HG03025 (cell line): ENCODE results near the gene KYAT1.
A peak's percentile ranks its signal among the peaks of the same experiment; 100 is the strongest.

Experiments
- ATAC-seq: cut with Tn5 transposase; IDR thresholded peaks from one replicate; pipeline ENCODE4 v1.9.1; 2021; ENCODE audit warnings: mild to moderate bottlenecking, moderate library complexity; ENCODE audit not compliant: unreplicated experiment, low FRiP score

The KYAT1 gene

DNA sequence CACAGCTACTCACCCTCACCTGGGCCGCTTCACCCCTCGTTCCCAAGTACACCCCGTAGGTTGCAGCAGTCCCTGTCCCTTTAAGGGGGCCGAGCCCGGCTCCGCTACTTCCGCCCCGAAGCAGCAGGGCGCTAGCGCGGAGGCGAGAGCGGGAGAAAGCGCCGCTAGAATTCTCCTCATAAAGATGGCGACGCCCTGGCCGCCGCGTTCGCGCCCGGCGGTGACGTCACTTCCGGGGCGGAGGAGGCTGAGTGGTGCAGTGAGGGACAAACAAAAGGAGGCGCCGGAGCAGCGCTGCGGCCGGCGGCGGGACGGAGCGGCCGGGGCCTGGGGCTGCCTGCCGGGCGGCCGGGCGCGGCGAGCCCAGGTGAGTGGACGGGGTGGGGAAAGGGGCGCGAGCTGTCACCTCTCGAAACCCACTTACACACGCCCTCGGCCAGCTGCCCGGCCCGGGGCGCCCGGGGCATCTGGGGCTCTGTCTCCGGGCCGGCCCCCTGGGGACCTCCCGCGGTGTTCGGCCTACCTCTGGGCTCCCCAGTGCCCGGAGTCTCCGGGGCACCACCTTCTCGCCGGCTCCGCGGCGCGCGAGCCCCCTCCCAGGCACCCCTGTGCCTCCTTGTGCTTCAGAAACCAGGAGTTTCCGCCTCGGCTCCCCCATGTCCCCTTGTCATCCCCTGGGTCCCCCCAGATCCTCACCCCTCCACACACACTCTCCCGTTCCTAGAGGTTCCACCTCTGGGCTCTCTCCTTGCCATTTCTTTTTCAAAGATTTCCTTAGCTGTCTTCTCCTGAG lies at the start of gene KYAT1, which contains the start of gene LRRC8A:
KYAT1 (minus strand) TSS at position 67 of the 793 bp plus-strand sequence. CDS start 36,545 bp downstream, outside the sequence.
LRRC8A (plus strand) TSS at position 250 of the 793 bp plus-strand sequence. CDS start 25,032 bp downstream, outside the sequence.
- peak; percentile 76 for ATAC-seq

DNA sequence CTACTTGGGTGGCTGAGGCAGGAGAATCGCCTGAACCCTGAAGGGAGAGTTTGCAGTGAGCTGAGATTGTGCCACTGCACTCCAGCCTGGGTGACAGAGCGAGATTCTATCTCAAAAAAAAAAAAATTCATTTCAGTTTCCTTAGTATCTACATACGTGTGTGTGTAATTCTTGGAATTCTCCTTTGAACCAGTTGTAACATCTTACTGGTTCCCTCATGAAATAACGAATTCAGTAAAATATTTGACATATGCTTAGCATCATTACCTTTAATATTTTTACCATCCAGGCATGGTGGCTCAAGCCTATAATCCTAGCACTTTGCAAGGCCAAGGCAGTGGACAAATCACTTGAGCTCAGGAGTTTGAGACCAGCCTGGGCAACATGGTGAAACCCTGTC lies 47.8 kb upstream of the KYAT1 start:
- ATAC-seq: no peak

DNA sequence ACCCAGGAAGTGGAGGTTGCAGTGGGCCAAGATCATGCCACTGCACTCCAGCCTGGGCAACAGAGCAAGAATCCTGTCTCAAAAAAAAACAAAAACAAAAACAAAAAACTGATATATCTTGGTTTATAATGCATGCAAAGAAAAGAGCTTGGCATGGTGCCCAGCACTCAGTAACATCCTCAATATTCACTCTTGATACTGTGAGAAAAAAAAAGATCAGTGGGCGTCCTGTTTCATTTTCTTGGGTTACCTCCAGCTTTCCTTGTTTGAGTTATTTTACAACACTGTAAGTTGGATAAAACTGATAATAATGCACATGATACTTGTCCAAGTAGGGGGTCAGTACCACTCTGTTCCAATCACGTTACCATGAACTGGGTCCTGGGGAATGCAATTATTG lies 46.9 kb upstream of the KYAT1 start:
- no peak for ATAC-seq

DNA sequence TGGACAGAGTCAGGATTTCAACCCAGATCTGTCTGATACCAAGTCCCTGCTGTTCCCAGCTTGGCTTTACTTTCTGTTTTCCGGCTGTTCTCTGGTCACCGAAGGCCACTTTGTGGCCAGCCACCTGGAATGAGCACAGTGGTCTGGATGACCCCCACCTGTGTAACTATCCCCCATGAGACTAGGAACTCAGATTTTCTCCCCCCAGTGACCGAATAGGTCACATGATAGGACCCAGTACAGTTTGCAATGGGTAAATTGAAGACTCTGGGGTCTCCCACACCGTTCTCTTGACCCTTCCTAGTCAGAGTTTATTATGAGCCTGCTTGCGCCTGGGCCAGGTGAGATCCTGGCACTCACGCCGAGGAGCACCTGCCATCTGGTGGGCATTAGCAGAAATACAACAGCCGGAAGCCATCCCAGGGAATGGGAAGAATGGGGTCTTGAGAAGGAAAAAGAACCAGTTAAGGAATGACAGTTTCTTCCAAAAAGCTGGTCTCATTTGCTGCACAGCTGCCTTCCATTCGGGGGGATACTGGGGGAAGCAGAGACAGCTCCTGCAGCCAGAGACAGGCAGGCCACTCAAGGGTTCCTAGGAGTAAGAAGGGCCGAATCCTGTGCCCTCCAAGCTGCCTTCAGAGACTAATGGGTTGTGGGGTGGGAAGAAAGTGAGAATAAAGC lies 46.1 kb upstream of the KYAT1 start:
- no peak for ATAC-seq

DNA sequence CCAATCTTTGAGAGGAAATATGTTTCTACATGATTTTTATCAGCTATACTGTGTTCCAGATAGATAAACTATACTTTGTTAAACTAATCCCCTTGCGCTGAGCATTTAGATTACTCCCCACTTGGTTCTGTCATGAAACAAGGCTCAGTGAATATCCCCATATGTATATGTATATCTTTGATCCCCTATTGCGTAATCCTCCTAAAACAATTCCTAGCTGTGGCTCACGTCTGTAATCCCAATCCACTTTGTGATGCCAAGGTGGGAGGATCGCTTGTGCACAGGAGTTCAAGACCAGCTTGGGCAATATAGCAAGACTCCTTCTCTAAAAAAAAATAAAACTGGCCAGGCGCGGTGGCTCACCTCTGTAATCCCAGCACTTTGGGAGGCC lies 41.7 kb upstream of the KYAT1 start:
- ATAC-seq: no peak

DNA sequence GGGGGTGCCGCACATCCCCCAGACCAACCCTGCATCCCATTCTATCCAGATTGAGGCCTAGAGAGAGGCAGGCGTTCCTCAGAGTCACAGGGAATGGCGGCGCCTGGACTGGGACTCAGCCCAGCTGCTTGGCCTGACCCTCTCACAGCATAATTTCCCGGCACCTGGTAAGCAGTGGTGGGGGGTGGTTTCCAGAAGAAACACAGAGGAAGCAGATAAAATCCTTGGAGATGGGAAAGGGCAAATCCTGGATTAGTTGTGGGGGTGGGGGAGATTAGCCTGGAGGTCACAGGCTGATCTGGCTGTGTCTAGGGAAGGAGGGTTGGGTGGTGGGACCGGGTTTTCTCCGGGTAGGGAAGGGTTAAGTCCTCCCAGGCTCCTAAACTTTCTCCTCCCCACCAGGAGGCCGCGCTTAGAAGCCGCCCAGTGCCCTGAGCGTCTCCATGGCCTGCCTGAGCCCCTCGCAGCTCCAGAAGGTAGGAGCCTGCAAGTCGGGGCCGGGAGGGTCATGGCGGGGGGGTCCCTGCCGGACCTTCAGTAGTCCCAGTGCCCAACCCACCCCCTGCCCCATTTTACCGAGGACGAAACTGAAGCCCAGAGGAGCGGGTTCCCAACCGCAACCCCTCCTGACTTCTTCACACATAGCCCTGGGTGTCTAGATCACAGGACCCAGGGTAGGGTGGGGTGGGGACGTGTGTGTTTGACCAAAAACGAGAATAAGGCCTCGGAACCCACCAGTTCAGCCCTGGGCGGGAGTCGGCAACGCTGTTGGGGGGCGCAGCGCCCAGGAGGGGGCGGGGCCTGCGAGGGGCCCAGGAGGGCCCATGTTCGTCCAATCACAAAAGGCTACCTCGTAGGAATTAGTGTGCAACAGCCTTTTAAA lies 40.4 kb upstream of the KYAT1 start:
- ATAC-seq: no peak

DNA sequence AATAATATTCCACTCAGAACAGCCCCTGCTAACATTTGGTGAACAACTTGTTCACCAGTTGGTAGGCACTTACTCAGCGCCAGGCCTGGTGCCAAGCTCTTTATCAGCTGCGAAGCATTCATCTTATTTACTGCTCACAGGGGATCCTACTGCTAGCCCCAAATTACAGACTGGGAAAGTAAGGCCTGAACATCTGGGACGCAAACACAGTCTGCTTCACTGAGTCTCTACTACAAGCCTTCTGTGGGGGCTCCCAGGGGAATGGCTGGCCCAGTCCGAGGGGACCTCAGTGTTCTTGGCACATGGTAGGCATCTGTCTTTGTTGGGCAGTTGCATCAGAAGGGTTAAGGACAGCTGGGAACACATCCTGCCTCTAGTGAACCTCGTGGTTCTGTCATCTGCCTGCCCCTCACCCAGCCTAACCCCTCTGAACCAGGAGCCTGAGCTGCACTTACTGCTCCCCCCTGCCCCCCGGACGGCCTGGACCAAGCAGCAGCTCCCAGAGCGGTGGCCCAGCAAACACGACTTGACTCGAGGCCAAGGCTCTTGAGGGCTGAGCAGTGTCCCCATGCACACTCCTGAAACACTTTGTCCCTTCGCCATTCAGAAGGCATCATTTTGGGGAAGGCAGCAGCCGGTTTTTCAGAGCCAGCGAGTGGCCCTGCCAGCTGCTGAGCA lies 38.8 kb upstream of the KYAT1 start, which contains the start of gene PHYHD1:
PHYHD1 (plus strand) TSS at position 602 of the 678 bp plus-strand sequence. CDS start 1,342 bp downstream, outside the sequence.
- no peak for ATAC-seq

DNA sequence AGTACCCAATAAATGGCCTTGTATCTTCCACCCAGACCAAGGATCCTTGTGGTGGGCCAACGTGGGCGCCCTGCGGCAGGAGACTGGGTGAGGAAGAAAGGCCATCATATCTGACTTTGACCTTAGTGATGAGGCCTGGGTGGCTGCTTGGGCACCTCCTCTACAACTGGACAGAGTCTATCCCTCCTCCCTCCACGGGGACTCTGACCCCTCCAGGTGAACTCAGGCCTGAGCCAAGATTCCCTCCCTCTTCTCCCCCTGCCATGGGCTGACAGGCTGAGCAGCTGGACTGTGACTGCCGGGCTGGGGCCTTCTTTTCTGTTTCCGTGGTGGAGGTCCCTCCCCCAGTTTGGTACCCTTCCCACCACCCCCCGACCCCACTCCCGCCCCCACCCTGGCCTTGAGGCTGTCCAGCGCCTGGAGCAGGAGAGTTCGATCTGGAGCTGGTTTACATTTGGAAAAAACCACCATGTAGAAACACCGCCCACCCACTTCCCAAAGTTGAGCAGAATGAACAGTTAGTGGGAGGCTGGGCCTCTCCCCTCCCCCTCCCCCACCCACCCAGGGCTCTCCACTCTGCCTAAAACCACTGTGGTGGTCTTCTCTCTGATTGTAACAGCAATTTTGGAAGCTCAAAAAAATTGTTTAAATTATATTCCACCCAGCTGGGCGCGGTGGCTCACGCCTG lies 37.8 kb upstream of the KYAT1 start:
- no peak for ATAC-seq

DNA sequence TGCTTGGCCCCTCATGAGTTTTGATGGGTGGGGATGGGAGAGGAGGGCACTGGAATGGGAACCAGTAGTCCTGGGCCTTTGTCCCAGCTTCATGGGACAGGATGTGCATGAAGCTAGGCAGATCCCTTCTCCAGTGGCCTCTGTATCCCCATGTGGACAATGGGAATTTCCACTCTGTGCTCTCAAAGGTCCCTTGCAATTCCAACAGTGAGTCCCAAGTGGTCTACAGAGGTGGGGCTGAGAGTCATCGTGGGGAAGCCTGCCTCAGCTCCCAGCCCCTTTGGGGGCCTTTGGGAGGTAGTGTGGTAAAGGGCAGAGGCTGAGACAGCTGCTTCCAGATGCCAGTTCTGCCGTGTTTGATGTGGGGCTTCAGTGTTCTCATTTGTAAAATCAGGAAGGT lies 37.2 kb upstream of the KYAT1 start:
- ATAC-seq: no peak

DNA sequence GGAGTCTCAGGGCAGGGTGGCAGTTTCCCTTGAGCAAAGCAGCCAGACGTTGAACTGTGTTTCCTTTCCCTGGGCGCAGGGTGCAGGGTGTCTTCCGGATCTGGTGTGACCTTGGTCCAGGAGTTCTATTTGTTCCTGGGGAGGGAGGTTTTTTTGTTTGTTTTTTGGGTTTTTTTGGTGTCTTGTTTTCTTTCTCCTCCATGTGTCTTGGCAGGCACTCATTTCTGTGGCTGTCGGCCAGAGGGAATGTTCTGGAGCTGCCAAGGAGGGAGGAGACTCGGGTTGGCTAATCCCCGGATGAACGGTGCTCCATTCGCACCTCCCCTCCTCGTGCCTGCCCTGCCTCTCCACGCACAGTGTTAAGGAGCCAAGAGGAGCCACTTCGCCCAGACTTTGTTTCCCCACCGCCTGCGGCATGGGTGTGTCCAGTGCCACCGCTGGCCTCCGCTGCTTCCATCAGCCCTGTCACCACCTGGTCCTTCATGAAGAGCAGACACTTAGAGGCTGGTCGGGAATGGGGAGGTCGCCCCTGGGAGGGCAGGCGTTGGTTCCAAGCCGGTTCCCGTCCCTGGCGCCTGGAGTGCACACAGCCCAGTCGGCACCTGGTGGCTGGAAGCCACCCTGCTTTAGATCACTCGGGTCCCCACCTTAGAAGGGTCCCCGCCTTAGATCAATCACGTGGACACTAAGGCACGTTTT lies 35.5 kb upstream of the KYAT1 start:
- no peak for ATAC-seq

DNA sequence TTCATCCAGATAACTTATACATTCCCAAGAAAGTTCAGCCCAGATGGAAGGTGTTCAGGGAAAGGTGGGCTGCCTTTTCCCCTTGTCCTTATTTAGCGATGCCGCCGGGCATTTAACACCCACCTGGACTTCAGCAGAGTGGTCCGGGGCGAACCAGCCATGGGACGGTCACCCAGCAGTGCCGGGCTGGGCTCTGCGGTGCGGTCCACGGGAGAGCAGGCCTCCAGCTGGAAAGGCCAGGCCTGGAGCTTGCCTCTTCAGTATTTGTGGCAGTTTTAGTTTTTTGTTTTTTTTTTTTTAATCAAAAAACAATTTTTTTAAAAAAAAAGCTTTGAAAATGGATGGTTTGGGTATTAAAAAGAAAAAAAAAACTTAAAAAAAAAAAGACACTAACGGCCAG lies 35.0 kb upstream of the KYAT1 start:
- ATAC-seq: no peak

DNA sequence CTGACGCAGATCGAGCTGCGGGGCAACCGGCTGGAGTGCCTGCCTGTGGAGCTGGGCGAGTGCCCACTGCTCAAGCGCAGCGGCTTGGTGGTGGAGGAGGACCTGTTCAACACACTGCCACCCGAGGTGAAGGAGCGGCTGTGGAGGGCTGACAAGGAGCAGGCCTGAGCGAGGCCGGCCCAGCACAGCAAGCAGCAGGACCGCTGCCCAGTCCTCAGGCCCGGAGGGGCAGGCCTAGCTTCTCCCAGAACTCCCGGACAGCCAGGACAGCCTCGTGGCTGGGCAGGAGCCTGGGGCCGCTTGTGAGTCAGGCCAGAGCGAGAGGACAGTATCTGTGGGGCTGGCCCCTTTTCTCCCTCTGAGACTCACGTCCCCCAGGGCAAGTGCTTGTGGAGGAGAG lies 34.5 kb upstream of the KYAT1 start:
- no peak for ATAC-seq

DNA sequence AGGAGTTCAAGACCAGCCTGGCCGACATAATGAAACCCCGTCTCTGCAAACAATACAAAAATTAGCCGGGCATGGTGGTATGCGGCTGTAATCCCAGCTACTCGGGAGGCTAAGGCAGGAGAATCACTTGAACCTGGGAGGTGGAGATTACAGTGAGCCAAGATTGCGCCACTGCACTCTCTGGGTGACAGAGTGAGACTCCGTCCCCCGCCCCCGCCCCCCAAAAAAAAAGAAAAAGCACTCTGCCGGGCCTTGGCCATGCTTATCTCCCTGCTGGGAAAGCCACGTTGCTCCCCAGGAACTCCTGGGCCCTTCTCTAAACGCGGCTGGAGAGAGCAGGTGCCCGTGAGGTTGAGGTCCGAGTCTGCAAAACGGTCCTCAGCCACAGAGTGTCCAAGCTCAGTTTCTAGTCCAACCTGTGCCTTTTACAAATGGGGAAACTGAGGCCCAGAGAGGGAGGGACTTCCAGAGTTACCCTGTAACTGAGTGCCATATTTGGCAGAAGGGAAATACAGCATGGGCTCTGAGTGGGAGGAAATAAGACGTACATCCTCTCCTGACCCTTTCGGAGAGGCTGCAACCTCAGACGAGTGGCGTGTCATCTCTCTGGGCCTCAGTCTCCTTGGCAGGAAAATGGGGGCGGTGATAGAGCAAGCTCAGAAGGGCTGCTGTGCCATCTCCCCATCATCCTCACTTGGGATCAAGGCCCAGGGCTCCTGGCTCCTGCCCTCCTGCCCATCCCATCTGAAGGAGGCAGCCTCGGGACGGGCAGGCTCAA lies 32.4 kb upstream of the KYAT1 start:
- no peak for ATAC-seq

DNA sequence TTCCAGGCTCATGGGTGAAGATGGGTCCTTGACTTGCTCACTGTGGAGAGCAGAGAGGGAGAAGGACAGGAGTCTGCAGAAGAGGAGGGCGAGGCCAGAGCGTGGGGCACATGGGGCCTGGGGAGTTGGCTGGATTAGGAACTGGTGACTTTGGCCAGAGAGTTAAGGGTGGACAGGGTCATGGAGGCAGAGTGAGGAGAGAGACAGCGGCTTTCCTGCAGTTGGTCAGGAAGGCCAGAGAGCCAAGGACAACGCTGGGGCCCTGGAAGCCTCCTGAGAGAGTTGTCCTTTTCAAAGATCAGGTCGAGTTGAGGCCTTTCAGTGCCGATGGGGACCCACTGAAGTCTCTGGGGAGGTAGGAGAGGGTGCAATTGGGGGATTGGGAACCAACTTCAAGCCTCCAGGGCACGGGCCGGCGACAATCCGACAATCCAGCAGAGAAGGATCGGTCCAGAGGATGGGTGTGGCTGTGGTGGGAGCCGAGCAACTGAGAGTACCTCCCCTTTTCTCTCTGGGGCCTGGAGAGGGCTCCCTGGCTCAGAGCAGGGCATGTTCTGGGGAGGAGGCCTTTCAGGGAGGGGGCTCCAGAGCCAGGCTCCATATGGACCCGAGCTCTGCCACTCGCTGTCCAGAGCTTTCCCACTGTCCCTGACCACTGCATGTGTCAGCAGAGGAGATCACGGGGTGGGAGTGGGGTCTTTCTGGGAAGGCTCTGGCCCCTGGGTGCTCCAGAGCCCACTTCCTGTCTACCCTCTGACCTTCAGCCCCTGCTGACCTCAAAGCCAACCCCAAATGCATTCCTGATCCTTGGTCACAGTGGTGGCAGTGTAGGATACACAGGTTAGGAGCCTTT lies 31.5 kb upstream of the KYAT1 start:
- no peak for ATAC-seq

DNA sequence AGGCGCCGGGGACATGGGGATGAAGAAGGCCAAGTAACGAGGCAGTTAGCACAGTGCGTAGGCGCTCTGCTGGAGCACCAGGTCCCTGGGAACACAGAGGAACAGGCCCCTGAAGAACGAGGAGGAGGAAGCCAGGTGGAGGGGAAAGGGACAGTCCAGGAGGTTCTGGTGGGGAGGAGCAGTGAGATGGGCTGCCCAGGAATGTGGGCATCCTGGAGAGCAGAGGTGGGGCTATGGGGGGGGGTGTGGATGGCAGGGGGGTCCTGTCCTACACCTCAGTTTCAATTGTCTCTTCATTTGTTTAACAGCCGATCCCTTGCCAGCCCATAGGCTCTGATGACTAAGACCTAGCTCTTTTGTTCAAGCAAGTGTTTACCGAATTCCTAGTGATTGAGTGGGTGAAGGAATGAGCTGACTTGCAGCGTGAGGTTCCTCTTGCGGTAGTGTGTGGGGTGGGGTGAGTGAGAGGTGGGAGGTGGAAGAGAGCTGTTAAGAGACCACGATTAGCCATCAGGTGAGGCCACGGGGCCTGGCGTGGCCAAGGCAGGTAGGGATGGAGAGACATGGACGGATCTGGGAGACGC lies 30.6 kb upstream of the KYAT1 start:
- ATAC-seq: no peak

DNA sequence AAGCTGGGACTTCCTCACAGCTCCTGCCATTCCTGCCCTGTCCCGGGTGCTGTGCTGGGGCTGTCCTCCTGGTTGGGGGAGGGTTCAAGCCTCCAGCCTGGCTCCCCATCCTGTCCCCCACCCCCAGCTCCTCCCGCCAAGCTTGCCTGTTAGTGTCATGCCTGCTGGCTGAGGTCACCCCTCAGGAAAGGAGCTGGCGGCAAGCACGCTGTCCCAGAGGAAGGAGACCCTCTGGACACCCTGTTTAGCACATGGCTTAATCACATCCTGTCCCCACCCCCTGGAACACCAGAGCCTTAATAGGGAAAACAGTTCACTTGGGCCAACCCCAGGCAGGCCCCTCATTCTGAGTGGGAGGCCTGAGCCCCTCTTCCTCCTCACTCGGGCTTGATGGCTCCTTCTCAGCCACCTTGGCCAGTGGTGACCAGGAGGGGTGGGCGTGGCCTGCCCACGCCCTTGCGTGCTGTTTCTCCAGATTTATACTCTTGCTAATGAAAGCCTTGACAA lies 29.8 kb upstream of the KYAT1 start:
- ATAC-seq: no peak

DNA sequence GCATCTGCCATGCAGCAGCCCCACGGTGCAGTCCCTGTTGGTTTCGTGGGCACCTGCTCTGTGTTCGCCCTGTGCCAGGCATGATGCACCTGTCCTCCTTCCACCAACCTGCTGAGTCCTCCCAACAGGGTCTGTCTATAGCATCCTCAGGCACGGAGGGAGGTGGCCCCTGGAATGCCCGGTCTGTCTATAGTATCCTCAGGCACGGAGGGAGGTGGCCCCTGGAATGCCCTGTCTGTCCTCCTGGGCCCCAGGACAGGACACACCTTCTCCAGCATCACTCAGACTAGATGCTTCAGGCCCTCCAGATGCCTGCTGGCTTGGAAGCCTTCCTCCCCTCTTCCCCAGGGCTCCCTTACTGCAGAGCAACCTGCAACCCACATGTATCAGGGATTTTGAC lies 29.2 kb upstream of the KYAT1 start:
- ATAC-seq: no peak
